ENCODE results near the gene CCL23.

DNA sequence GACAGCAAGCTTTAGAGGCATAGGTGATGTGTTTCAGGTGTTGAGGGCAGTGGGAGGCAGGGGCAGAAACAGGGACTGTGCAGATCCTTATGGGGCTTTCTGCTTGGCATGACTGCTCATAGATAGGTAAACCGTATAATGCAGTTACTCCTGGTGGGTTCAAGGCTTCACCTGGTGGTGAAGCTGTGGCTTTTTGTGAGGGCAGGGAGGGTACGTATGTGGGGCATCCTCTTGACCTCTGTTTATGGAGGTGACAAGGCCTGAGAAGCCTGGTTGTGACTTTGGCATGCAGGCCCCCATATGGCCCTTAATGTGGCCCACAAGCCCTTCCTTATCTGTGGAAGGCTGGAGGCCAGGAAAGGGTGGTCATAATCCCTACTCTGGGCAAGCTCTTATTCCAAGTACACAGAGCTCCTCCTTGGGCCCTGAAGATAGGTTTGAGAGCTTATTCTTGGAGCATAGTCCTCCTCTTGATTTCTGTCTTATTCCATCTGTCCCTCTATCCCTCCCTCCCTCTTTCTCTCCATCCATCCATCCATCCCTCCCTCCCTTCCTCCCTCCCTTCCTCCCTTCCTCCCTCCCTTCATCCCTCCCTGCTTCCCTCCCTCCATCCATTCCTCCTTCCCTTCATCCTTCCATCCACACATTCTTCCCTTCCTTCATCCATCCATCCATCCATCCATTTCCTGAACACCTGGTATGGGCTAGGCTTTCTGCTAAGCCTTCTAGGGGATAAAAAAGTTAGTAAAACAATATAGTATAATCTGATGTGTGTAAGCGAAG, 35.2 kb downstream of the CCL23 start:
- TF ChIP-seq REST (IDR thresholded peaks at IDR 0.05): no peak
- TF ChIP-seq, protein P1, sequence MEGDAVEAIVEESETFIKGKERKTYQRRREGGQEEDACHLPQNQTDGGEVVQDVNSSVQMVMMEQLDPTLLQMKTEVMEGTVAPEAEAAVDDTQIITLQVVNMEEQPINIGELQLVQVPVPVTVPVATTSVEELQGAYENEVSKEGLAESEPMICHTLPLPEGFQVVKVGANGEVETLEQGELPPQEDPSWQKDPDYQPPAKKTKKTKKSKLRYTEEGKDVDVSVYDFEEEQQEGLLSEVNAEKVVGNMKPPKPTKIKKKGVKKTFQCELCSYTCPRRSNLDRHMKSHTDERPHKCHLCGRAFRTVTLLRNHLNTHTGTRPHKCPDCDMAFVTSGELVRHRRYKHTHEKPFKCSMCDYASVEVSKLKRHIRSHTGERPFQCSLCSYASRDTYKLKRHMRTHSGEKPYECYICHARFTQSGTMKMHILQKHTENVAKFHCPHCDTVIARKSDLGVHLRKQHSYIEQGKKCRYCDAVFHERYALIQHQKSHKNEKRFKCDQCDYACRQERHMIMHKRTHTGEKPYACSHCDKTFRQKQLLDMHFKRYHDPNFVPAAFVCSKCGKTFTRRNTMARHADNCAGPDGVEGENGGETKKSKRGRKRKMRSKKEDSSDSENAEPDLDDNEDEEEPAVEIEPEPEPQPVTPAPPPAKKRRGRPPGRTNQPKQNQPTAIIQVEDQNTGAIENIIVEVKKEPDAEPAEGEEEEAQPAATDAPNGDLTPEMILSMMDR (IDR thresholded peaks at IDR 0.05; ENCODE audit: low read depth, low read length, missing input control): no peak
- TF ChIP-seq MAX (IDR thresholded peaks at IDR 0.05): no peak
- TF ChIP-seq EGR1 (IDR thresholded peaks at IDR 0.05; ENCODE audit: low read depth in 2 of 2): no peak
- no peak for TF ChIP-seq YY1 (IDR thresholded peaks at IDR 0.05)
- TF ChIP-seq, protein P2, sequence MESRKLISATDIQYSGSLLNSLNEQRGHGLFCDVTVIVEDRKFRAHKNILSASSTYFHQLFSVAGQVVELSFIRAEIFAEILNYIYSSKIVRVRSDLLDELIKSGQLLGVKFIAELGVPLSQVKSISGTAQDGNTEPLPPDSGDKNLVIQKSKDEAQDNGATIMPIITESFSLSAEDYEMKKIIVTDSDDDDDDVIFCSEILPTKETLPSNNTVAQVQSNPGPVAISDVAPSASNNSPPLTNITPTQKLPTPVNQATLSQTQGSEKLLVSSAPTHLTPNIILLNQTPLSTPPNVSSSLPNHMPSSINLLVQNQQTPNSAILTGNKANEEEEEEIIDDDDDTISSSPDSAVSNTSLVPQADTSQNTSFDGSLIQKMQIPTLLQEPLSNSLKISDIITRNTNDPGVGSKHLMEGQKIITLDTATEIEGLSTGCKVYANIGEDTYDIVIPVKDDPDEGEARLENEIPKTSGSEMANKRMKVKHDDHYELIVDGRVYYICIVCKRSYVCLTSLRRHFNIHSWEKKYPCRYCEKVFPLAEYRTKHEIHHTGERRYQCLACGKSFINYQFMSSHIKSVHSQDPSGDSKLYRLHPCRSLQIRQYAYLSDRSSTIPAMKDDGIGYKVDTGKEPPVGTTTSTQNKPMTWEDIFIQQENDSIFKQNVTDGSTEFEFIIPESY (IDR thresholded peaks at IDR 0.05): no peak
- no peak for TF ChIP-seq ATF3 (IDR thresholded peaks at IDR 0.05)
